Measurements from ENCODE around the gene LYSMD1.

Gene LYSMD1

DNA sequence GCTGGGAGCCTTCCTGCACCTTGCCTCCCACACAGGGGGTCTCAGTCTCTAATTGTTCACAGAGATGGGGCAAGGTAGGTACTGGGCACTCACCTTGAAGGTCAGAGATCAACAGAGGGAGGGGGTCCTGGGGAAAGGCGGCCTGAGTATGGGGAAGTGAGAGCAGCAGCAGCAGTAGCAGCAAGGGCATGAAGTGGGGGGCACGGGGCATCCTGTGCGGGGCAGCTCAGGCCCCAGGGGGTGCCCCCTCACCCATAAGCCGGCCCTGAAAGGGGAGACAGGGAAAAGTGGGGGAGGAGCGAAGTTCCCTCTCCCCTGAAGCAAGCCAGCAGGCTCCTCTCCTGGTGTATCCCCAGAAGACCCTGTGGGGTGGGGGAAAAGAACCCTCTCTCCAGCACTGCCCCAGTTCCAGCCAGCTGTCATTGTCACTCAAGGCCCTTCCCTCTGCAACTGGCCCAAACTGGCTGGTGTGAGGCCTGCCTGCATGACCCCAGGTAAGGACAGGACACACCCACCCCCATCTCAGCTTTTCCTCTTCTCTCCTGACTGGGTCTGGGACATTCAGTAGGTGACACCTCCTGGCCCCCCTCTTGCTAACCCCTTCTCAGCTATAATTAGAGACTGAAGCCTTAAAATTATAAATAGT, 23.2 kb downstream of the LYSMD1 start:
- DNase-seq (ENCODE audit: low read depth, low spot score) = no peak

DNA sequence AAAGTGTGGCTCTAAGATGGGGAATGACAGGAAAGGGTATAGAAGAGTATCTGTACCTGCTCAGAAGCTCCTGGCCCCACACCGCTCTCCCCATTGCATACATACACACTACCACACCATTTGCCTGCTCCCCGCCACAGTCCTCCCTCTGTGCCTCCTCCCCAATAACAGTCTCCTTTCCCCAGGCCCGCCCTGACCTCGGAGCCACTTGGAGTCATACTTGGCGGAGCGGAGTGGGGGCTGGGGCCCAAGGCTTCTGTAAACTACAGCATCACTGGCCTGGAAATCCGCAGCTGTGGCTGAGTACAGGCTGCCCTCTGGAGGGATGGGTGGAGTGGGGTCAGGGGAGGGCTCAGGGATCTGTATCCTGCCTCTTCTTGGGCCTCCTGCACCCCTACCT, 27.9 kb downstream of the LYSMD1 start:
- DNase-seq (ENCODE audit: low read depth, low spot score) = no peak

DNA sequence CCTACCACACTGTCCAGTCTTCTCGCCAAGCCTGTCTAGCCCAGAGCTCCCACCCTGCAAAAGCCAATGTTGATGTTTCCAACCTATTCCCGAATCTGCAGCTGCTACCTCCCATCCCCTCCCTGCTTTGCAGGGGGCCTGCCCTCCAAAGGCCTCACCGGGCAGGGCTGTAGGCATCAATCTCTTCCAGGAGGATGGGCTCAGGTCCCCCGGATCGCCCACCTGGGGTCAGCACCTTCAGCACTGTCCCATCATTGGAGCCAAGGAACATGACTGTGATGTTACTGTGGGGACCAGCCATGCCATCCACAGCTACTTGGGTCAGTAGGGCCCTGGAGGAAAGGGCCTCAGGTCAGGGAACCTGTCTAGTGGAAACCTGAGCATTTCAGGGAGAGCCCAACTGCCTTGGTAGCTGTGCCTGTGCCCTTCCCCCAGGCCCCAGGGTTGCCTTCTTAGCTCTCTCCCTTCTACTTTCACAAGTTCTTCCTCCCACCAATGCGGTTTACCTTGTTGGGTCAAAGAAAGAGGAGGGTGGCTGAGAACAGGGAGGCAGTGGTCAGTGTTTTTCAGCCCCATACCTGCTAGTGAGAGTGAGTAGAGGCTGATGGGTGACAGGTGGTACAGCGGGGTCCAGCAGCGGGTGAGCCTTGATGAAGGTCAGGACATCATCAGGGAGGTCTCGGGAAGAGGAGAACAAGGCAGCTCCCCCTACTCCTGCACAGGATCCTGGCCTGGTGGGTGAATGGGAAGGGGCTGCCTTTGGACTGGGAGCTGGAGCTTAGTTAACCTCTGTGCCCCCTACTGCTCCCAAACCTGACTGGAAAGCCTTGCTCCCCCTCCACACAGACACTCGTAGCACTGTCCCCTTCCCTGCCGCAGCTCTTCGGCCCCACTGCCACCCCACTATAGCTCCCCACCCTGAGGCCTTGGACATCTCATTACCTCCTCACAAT, 30.0 kb downstream of the LYSMD1 start:
- no peak for DNase-seq (ENCODE audit: low read depth, low spot score)

DNA sequence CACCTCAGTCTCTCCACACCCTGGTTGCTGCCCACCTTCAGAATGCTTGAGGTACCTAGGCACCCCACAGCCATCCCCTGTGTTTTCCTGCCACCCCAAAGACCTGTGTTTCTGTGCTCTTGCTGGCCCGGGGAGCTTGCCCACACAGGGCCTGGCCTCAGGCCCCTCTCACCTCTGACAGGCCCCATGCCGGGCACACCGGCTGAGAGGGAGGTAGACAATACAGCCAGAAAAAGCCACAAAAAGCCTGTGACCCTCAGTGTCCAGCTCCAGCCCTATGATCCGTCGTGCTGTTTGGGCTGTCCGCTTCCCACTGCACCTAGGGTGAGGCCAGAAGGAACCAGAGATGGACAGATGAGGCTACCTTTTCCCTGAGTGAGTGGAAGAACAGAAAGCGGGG, 30.7 kb downstream of the LYSMD1 start:
- DNase-seq (ENCODE audit: low read depth, low spot score) = no peak

DNA sequence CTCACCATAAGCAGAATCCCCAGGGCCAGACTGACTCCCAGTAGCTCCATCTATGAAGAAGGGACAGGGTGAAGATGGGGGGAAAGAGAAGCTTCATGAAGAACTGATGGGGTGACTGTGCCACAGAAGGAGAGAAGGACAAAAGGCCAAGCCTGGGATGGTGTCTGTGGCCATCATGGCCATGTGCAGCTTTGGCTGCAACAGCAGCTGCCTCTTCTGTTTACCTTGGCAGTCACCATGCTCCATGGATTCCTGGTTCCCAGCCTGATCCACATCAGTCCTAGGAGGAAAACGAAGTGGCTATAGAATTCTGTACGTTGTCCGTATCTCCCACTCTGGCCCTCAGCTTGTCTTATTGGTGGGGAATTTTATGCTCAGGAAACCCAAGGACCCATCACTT, 31.3 kb downstream of the LYSMD1 start:
- DNase-seq (ENCODE audit: low read depth, low spot score) = no peak

DNA sequence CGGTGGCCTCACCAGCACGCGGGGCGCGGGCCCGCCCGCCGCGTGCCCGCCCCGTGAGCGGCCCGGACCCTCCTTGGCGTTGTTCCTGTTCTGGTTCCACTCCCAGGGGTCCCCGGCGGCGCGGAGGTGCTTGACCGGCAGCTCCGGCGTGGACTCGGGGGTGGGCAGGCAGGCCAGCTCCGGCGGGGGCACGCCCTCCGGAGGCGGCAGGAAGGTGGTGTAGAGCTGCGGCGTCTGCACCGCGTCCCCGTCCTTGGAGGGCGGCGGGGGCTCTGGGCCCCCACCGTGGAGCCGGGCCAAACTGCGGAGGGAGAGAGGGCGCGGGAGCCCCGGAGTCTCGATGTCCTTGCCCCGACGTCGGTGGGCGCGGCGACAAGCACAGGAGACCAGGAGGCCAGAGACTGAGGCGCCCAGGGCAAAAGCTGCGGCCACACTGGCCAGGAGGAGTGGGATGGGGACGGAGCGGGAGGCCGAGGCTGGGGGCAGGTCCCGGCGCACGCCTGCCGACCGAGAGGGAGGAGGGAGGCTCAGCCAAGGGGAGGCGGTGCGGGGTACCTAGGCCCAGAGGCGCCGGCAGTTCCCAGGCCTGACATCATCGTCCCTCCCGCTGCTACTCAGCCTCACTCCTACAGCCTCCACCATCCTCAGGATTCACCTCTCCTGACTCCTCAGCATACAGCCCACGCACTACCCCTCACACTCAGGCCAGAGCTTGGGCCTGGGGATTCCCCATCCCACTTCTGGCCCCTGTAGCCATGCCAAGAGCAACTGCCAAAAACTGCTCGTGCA, 32.5 kb downstream of the LYSMD1 start:
- DNase-seq (ENCODE audit: low read depth, low spot score) = peak; percentile 63

DNA sequence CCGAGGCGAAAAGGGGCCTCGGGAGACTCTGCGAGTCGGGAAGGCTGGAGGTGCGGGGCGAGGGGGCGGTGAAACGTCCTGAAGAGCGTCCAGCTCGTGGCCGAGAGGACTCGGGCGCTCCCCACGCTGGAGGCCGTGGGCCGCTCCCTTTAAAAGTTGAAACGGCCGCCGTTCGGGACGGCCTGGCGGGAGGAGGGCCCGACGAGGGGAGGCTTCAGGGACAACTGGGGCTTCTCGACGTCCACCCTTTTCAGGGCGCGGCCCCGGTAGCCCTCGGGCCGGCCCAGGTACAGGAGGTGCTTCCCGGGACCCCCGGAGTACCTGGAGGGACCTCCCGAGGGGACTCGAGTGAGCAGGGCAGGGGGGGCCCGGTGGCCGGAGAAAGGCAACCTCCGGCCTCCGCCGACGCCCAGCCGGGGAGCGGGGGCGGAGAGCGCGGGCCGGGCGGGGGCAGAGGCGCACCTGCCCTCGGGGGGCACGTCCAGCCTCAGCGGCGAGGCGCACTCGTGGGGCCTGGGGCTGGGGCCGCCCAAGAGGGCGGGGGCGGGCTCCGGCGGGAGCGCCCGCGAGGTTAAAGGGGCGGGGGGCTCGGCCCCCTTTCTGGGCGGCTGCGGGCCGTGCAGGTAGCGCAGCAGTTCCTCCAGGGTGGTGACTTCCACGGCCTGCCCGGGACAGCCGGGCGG, 33.2 kb downstream of the LYSMD1 start:
- DNase-seq (ENCODE audit: low read depth, low spot score) = peak; percentile 43

DNA sequence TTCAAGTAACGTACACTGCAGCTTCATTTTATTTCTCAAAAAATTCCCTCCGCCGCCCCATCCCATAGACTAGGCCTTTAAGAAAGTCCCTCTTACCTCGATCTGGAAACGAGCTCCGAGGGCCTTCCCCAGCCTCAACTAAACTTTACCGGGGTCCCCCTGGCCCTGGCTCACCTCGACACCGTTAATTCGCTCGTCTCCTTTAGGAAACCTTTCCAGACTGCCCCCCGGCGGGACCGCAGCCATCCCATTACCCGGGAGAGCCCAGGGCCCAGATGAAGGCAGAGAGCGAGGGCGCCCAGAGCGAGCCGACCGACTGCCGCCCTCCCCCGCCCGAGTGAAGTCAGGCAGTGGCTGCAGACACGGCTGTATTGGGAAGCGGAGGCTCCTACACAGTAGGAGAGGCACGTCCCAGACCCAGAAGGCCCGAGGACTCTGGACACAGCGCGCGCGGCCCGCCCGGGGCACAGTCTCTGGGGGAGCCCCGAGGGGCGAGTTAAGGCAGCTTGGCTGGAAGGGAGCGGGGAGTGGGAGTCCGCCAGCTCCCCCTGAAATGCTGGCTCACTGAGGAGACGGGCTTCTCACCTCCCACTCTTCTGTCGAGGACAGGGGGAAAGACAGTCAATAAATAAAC, 33.9 kb downstream of the LYSMD1 start:
- peak; percentile 79 for DNase-seq (ENCODE audit: low read depth, low spot score)

DNA sequence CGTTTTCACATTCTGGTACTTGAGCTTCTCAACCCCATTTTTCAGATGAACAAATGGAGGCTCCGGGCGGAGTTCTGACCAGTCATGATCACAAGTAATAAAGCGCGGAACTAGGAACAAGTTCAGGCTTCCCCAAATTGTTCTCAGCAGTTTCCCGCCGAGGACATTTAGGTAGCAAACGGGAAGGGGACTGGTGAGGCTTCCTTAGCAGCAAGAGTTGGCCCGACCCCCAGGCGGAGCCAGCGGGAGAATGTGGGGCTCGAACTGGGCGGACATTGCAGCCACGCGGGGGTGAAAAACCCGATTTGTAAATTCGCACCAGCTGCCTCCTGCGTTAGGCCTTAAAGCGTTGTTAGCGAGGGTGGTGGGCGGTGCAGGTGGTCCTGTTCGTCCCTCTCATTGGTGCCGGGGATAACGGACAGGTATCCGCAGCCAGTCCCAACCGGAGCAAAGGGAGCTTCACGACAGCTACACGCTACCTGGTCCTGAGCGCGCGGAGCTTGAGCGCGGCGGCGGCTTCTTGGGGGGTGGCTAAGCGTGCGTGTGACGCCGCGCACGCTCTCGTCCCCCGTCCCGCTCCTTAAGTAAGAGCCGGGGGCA, 34.6 kb downstream of the LYSMD1 start:
- peak; percentile 95 for DNase-seq (ENCODE audit: low read depth, low spot score)

DNA sequence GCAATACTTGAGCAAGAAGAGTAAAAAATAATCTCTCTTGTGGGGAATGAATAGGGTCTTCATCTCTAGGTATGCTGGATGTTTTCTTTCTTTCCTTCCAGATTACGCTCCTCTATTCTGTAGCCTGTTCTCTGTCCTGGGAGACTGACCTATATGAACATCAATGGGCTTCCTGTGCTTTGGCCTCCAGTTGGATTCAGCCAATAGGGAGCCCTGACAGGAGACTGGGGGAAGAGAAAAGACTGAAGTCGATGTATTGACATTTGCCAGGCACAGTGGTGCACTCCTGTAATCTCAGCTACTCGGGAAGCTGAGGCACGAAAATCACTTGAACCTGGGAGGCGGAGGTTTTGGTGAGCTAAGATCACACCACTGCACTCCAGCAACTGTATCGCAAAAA, 36.9 kb downstream of the LYSMD1 start:
- peak; percentile 49 for DNase-seq (ENCODE audit: low read depth, low spot score)

DNA sequence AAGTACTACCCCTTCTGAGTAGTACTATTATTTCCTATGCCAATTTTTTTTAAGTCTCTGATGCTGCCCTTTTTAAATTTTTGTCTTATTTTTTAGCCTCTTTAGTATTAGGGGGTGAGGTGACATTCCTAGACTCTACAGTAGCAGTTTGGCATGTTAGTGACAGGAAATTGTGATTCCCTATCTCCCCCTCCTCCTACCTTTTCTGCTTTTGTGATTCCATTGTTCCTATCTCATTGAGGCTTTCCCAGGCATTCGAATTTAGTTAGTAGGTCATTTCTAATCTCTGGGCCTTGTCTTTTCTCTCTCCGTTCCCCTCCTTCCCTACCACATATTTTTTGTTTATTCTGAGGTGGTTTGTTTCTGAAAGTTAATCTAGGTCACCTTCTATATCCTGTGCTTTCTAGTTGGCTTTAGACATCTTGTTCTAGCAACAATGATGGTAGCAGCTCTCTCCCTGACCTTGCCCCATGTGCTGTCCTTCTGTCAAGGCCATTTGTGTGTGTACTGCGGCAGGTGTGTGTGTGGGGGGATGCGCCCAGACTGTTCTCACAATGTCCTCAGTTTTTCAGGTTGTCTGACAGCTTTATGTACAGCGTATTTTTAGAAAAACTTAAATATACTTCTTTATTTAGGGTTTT, 40.8 kb downstream of the LYSMD1 start:
- DNase-seq (ENCODE audit: low read depth, low spot score) = no peak

DNA sequence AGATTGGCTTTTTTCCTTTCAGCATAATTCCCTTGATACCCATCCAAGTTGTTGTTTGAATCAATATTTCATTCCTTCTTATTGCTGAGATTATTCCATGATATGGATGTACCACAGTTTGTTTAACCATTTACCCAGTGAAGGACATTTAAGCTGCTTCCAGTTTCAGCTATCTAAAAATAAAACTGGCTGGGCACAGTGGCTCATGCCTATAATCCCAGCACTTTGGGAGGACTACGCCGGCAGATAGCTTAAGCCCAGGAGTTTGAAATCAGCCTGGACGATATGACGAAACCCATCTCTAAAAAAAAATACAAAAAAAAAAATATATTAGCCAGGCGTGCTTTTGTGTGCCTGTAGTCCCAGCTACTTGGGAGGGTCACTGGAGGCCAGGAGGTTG, 51.8 kb downstream of the LYSMD1 start:
- DNase-seq (ENCODE audit: low read depth, low spot score) = no peak
